Keratinocyte (primary cell): ENCODE measurements around the gene COPA. TPM values are rescaled to one million over a fixed set of nuclear protein-coding genes. Genes with fewer than 3 reads are reported as not detected.

Experiments
- DNase-seq: peaks from one replicate; pipeline ENCODE4 v3.0.0-alpha.2; 2011; ENCODE audit warnings: low read depth, missing footprints, low spot score
- FAIRE-seq: peaks from 2 replicates; lab custom pipeline; 2011; peaks lifted over from hg19 to GRCh38; lab: Jason Lieb, UNC
- H2AFZ ChIP-seq: 2 replicates; pipeline ENCODE4 v1.6.0; 2012; ENCODE audit warnings: low read length, control low read depth, inconsistent platforms; ENCODE audit not compliant: control insufficient read depth
- H3K27ac ChIP-seq: 2 replicates; pipeline ENCODE4 v1.5.1; 2011; ENCODE audit warnings: low read length; ENCODE audit not compliant: control insufficient read depth, insufficient read depth
- H3K27me3 ChIP-seq: 3 replicates; pipeline ENCODE4 v1.6.0; 2011; ENCODE audit warnings: low read length; ENCODE audit not compliant: control insufficient read depth, insufficient read depth; ENCODE audit errors: extremely low read depth
- H3K36me3 ChIP-seq, 2 experiments: 2 replicates in 1 of 2; 3 replicates in 1 of 2; pipeline ENCODE4 v1.5.1; 2011; ENCODE audit warnings: low read length in 2 of 2, mild to moderate bottlenecking in 1 of 2; ENCODE audit not compliant: control insufficient read depth in 2 of 2, insufficient read depth in 2 of 2; ENCODE audit errors: extremely low read depth in 1 of 2
- H3K4me1 ChIP-seq: 3 replicates; pipeline ENCODE4 v1.5.1; 2011; ENCODE audit warnings: low read length; ENCODE audit not compliant: control insufficient read depth, insufficient read depth; ENCODE audit errors: extremely low read depth
- H3K4me2 ChIP-seq: 3 replicates; pipeline ENCODE4 v1.6.0; 2011; ENCODE audit warnings: low read depth, low read length; ENCODE audit not compliant: control insufficient read depth, insufficient read depth; ENCODE audit errors: extremely low read depth
- H3K4me3 ChIP-seq, 3 experiments: fragments of 200-600 bp in 1 of 3; sonication (generic) in 1 of 3; 2 replicates in 2 of 3; 3 replicates in 1 of 3; pipeline ENCODE4 v1.5.1; 2011 to 2016; ENCODE audit warnings: low read length in 3 of 3, mild to moderate bottlenecking in 3 of 3, control low read depth in 2 of 3, inconsistent platforms in 1 of 3, low read depth in 1 of 3, mixed read lengths in 1 of 3, mixed run types in 1 of 3, moderate library complexity in 1 of 3; ENCODE audit not compliant: control insufficient read depth in 2 of 3, insufficient read depth in 2 of 3; ENCODE audit errors: extremely low read depth in 1 of 3
- H3K79me2 ChIP-seq: 2 replicates; pipeline ENCODE4 v1.6.0; 2012; ENCODE audit warnings: low read length; ENCODE audit not compliant: control insufficient read depth, insufficient read depth
- H3K9ac ChIP-seq: 3 replicates; pipeline ENCODE4 v1.6.0; 2011; ENCODE audit warnings: low read length; ENCODE audit not compliant: control insufficient read depth, insufficient read depth; ENCODE audit errors: extremely low read depth
- H3K9me1 ChIP-seq: 3 replicates; pipeline ENCODE4 v1.6.0; 2011; ENCODE audit warnings: low read length; ENCODE audit not compliant: control insufficient read depth, insufficient read depth; ENCODE audit errors: extremely low read depth
- H3K9me3 ChIP-seq: 2 replicates; pipeline ENCODE4 v1.5.1; 2012; ENCODE audit warnings: low read depth, low read length; ENCODE audit not compliant: control insufficient read depth
- H4K20me1 ChIP-seq: 3 replicates; pipeline ENCODE4 v1.6.0; 2011; ENCODE audit warnings: low read length; ENCODE audit not compliant: control insufficient read depth, insufficient read depth; ENCODE audit errors: extremely low read depth
- CTCF ChIP-seq, 3 experiments: IDR thresholded peaks in 1 of 3; conservative IDR thresholded peaks in 1 of 3; optimal IDR thresholded peaks in 1 of 3; 2 replicates in 2 of 3; 3 replicates in 1 of 3; pipeline versions ENCODE3 to v1.5.1; 2011; ENCODE audit warnings: low read length in 3 of 3, mild to moderate bottlenecking in 3 of 3, moderate library complexity in 2 of 3, control low read depth in 1 of 3, inconsistent platforms in 1 of 3; ENCODE audit not compliant: insufficient read depth in 2 of 3; ENCODE audit errors: extremely low read depth in 1 of 3
- EZH2 ChIP-seq: IDR thresholded peaks from one replicate; pipeline ENCODE4 v1.6.1; 2012; ENCODE audit warnings: inconsistent platforms, mild to moderate bottlenecking, low read length, moderate library complexity
- dilution Hi-C: fragments of 300-500 bp; cut with MboI; formaldehyde crosslinking; loops from one replicate; pipeline ENCODE4 v1.7.0; 2020; ENCODE audit warnings: low sequenced_read_pairs; ENCODE audit not compliant: extremely low pct_ligation_motif_present
- polyA plus RNA-seq, 5 experiments: library from polyadenylated mRNA; depleted of rRNA in 3 of 5; stranded (reverse) in 3 of 5; stranded (forward) in 1 of 5; unstranded in 1 of 5; fragments of >200 nt; gene quantifications; 1 replicate in 1 of 5; 2 replicates in 3 of 5; 3 replicates in 1 of 5; pipeline versions ENCODE4 v1.2.1 to v1.2.3, GENCODE V29; 2011 to 2012; ENCODE audit warnings: missing spikeins in 2 of 5, low read depth in 1 of 5, low replicate concordance in 1 of 5

COPA gene
- polyA plus RNA-seq, 1 donor (not counting 4 experiments of a cell fraction or from before 2014, with no cell fraction given): 169 TPM

DNA sequence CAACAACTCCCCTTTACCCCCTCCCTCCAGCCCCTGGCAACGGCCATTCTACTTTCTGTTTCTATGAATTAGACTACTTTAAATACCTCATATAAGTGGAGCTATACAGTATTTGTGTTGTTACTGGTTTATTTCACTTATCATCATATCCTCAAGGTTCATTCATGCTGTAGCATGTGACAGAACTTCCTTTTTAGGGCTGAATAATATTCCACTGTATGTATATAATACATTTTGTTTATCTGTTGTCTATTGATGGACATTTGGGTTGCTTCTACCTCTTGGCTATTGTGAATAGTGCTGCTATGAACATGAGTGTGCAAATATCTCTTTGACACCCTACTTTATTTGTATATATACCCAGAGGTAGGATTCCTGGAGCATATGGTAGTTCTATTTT is 26.0 kb upstream of the COPA start:
- no peak for FAIRE-seq
- Histone ChIP-seq H3K9ac (no peak overlapping the region), H3K27me3 (no peaks in the 10 kb centered on the region), H3K4me3 (no peak overlapping the region), H2AFZ (no peak overlapping the region), H3K27ac (no peak overlapping the region), H3K4me1 (no peaks in the 10 kb centered on the region), H3K36me3 (no peaks in the 10 kb centered on the region), H3K9me3 (no peaks in the 10 kb centered on the region), H4K20me1 (no peaks in the 10 kb centered on the region), H3K9me1 (no peaks in the 10 kb centered on the region), H3K79me2 (no peaks in the 10 kb centered on the region), H3K4me2 (no peak overlapping the region)
- TF ChIP-seq CTCF (optimal IDR thresholded peaks at IDR 0.05 in 1 of 3, IDR thresholded peaks at IDR 0.05 in 1 of 3, conservative IDR thresholded peaks at IDR 0.05 in 1 of 3; ENCODE audit: extremely low read depth in 1 of 3, insufficient read depth in 2 of 3, low read length in 3 of 3) (no peak), EZH2 (no peak)
- dilution Hi-C loops: no loop called here
- no peak for DNase-seq

DNA sequence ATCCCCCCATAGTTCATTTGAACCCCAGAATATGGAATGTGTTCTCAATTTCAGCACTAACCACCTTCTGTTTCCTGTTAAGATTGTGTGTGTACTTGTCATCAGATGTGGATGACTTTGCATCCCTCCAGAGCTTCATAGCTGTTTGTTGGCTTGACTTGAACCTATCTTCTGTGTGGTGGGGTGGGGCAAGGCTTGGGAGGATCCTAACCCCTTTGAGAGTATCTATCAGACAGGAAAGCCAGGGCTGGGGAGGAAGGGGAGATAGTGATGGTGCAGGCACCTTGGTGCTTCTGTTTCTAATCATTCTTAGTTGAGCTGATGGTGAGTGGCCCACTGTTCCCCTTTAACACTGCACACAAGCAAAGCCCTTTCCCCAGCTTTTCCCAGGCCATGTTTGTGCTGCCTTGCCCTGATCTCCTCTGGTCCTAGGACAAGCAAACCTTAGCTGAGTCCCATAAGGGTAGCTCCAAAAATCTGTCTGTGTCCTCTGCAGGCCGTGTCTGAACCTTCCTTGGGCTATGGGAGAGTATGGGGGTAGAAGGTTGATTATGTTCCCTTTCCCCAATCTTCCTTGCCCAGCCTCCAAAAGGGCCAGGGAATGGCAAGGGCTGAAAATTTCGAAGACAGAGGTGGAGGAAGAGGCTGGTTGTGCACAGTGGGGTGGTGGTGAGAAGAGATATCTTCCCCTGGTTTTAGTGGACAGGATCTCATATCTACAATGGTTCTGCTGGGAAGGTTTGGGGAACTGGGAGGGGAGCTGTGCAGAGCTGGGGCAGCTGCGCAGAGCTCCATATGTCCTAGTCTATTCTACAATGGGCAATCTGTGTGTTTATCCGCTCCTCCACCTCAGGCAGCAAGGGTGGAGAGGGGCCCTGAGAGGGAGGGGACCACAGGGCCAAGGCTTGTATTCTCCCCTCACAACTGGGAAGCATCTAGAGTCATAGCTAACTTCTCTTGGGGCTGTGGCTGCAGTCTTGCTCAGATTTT is 25.2 kb upstream of the COPA start:
- H3K4me2 ChIP-seq: no peak overlapping the region
- H3K27ac ChIP-seq: no peak overlapping the region
- no peak for FAIRE-seq
- no peaks in the 10 kb centered on the region for H3K79me2 ChIP-seq
- H4K20me1 ChIP-seq: no peaks in the 10 kb centered on the region
- no peak for DNase-seq
- no peaks in the 10 kb centered on the region for H3K9me3 ChIP-seq
- no peaks in the 10 kb centered on the region for H3K36me3 ChIP-seq
- H3K4me1 ChIP-seq: no peaks in the 10 kb centered on the region
- no peak overlapping the region for H3K4me3 ChIP-seq
- H3K9me1 ChIP-seq: no peaks in the 10 kb centered on the region
- dilution Hi-C loops: no loop called here
- no peaks in the 10 kb centered on the region for H3K27me3 ChIP-seq
- no peak overlapping the region for H2AFZ ChIP-seq
- no peak for TF ChIP-seq EZH2
- TF ChIP-seq CTCF (optimal IDR thresholded peaks at IDR 0.05 in 1 of 3, IDR thresholded peaks at IDR 0.05 in 1 of 3, conservative IDR thresholded peaks at IDR 0.05 in 1 of 3; ENCODE audit: extremely low read depth in 1 of 3, insufficient read depth in 2 of 3, low read length in 3 of 3): no peak
- H3K9ac ChIP-seq: no peak overlapping the region
